ES-I3 (cell line): ENCODE measurements around the gene ADRA1B.

Source experiments
- H3K36me3 ChIP-seq: 2 replicates; pipeline ENCODE4 v1.6.1; 2013; ENCODE audit warnings: mild to moderate bottlenecking, low read length, control low read depth, moderate library complexity; ENCODE audit not compliant: insufficient read depth
- H3K4me1 ChIP-seq: 2 replicates; pipeline ENCODE4 v1.6.1; 2013; ENCODE audit warnings: mild to moderate bottlenecking, control low read depth, low read length; ENCODE audit not compliant: insufficient read depth
- H3K9ac ChIP-seq: 2 replicates; pipeline ENCODE4 v1.6.1; 2013; ENCODE audit warnings: low read depth, mild to moderate bottlenecking, low read length, moderate library complexity
- H3K9me3 ChIP-seq: 2 replicates; pipeline ENCODE4 v1.6.1; 2013; ENCODE audit warnings: mild to moderate bottlenecking, low read length, moderate library complexity; ENCODE audit not compliant: control insufficient read depth, insufficient read depth

Gene ADRA1B

GRCh38 chr5:159907689-159908590, 8.3 kb upstream of the ADRA1B start:
- H3K36me3 ChIP-seq, result no peaks in the 10 kb centered on the region
- H3K9me3 ChIP-seq, result no peaks in the 10 kb centered on the region
- peaks cover 30% of the 10 kb centered on the region for H3K4me1 ChIP-seq
- no peak overlapping the region for H3K9ac ChIP-seq

GRCh38 chr5:159908591-159908940, 7.7 kb upstream of the ADRA1B start:
- Histone ChIP-seq H3K36me3 (no peaks in the 10 kb centered on the region), H3K9ac (no peak overlapping the region), H3K9me3 (no peaks in the 10 kb centered on the region), H3K4me1 (peaks cover 31% of the 10 kb centered on the region)

GRCh38 chr5:159909126-159909525, 7.2 kb upstream of the ADRA1B start:
- H3K36me3 ChIP-seq, result no peaks in the 10 kb centered on the region
- no peaks in the 10 kb centered on the region for H3K9me3 ChIP-seq
- peaks cover 31% of the 10 kb centered on the region for H3K4me1 ChIP-seq
- H3K9ac ChIP-seq, result no peak overlapping the region

- Histone ChIP-seq H3K9ac (no peak overlapping the region), H3K9me3 (no peaks in the 10 kb centered on the region), H3K4me1 (peaks cover 31% of the 10 kb centered on the region), H3K36me3 (no peaks in the 10 kb centered on the region)
Observed at GRCh38 chr5:159910207-159910842, 6.0 kb upstream of the ADRA1B start.

- Histone ChIP-seq H3K36me3 (no peaks in the 10 kb centered on the region), H3K9me3 (no peaks in the 10 kb centered on the region), H3K9ac (no peak overlapping the region), H3K4me1 (peaks cover 31% of the 10 kb centered on the region)
Observed at GRCh38 chr5:159910843-159911229, 5.4 kb upstream of the ADRA1B start.

GRCh38 chr5:159911349-159911748, 4.9 kb upstream of the ADRA1B start:
- Histone ChIP-seq H3K9me3 (no peaks in the 10 kb centered on the region), H3K36me3 (no peaks in the 10 kb centered on the region), H3K9ac (no peak overlapping the region), H3K4me1 (peaks cover 31% of the 10 kb centered on the region)

GRCh38 chr5:159912033-159912800, 4.1 kb upstream of the ADRA1B start:
- peaks cover 31% of the 10 kb centered on the region for H3K4me1 ChIP-seq
- no peaks in the 10 kb centered on the region for H3K9me3 ChIP-seq
- no peak overlapping the region for H3K9ac ChIP-seq
- H3K36me3 ChIP-seq, result no peaks in the 10 kb centered on the region

GRCh38 chr5:159913048-159913447, 3.2 kb upstream of the ADRA1B start:
- Histone ChIP-seq H3K4me1 (peaks cover 26% of the 10 kb centered on the region), H3K9me3 (no peaks in the 10 kb centered on the region), H3K36me3 (no peaks in the 10 kb centered on the region), H3K9ac (no peak overlapping the region)

GRCh38 chr5:159913501-159913900, 2.8 kb upstream of the ADRA1B start:
- Histone ChIP-seq H3K4me1 (peaks cover 21% of the 10 kb centered on the region), H3K9me3 (no peaks in the 10 kb centered on the region), H3K36me3 (no peaks in the 10 kb centered on the region), H3K9ac (no peak overlapping the region)

- Histone ChIP-seq H3K9ac (peak overlapping the region; percentile 39; the same call in 1 of the 2 replicates), H3K9me3 (no peaks in the 10 kb centered on the region), H3K36me3 (no peaks in the 10 kb centered on the region), H3K4me1 (peaks cover 6% of the 10 kb centered on the region)
Observed at GRCh38 chr5:159916841-159917761, 819 bp downstream of the ADRA1B start.

GRCh38 chr5:159917994-159918393, 1.7 kb downstream of the ADRA1B start:
- H3K9me3 ChIP-seq, result no peaks in the 10 kb centered on the region

GRCh38 chr5:159921721-159922120, 5.4 kb downstream of the ADRA1B start:
- Histone ChIP-seq H3K9ac (no peak overlapping the region), H3K9me3 (no peaks in the 10 kb centered on the region), H3K4me1 (no peaks in the 10 kb centered on the region), H3K36me3 (no peaks in the 10 kb centered on the region)

More at GRCh38 chr5:159917994-159918393, 1.7 kb downstream of the ADRA1B start:
- Histone ChIP-seq H3K9ac (no peak overlapping the region), H3K36me3 (no peaks in the 10 kb centered on the region), H3K4me1 (peaks cover under 1% of the 10 kb centered on the region)

- Histone ChIP-seq H3K9ac (no peak overlapping the region), H3K4me1 (peaks cover 2% of the 10 kb centered on the region; the same call in 1 of the 2 replicates), H3K9me3 (no peaks in the 10 kb centered on the region), H3K36me3 (no peaks in the 10 kb centered on the region)
Observed at GRCh38 chr5:159923008-159923407, 6.7 kb downstream of the ADRA1B start.
